SK-N-MC (cell line): ENCODE data around the gene OR7G1.

Source experiments
- EZH2 ChIP-seq: fragments of 200-600 bp; sonication (generic); IDR thresholded peaks from one replicate; pipeline ENCODE4 v1.6.1; 2017; ENCODE audit warnings: antibody characterized with exemption
- FOXP2 ChIP-seq: optimal IDR thresholded peaks from 2 replicates; pipeline ENCODE3; 2011; ENCODE audit warnings: mild to moderate bottlenecking, moderate library complexity; ENCODE audit not compliant: insufficient read depth; ENCODE audit errors: extremely low read length, control extremely low read depth
- POLR2AphosphoS5 ChIP-seq: IDR thresholded peaks from 2 replicates; pipeline ENCODE4 v1.6.1; 2012; ENCODE audit warnings: mild to moderate bottlenecking, low read depth, low read length, borderline replicate concordance

- TF ChIP-seq EZH2 (no peak), POLR2AphosphoS5 (no peak), FOXP2 (no peak)
These were observed 35.8 kb upstream of the OR7G1 start for GRCh38 chr19:9151367-9151766.
